Forelimb muscle (tissue), 1 donor: ENCODE data around the gene MIPOL1. TPM values are rescaled to one million over a fixed set of nuclear protein-coding genes. Genes with fewer than 3 reads are reported as not detected.
"Not testable (repeated sequence)": the region's sequence is repeated elsewhere in the genome, so short reads cannot be mapped to it uniquely, and the experiment has no call there.

Source experiments
- DNase-seq: peaks from one replicate; pipeline ENCODE4 v3.0.0-alpha.2; 2013; ENCODE audit warnings: low read depth
- polyA plus RNA-seq: library from polyadenylated mRNA; unstranded; fragments of 120-200 nt; gene quantifications from one replicate; pipeline ENCODE4 v1.2.1, GENCODE V29; 2013; ENCODE audit not compliant: insufficient read length

Gene MIPOL1
- polyA plus RNA-seq, 1 donor, result 4.8 TPM

GRCh38 chr14:37187840-37188577, 9.7 kb upstream of the MIPOL1 start:
- not testable (repeated sequence) for DNase-seq

- DNase-seq, result not testable (repeated sequence)
Observed at GRCh38 chr14:37189733-37190132, 8.0 kb upstream of the MIPOL1 start.

GRCh38 chr14:37194698-37195097, 3.0 kb upstream of the MIPOL1 start:
- no peak for DNase-seq

- DNase-seq, result no peak
Observed at GRCh38 chr14:37195327-37195726, 2.4 kb upstream of the MIPOL1 start.

GRCh38 chr14:37196604-37197420, 925 bp upstream of the MIPOL1 start:
- no peak for DNase-seq

GRCh38 chr14:37198273-37198598, 499 bp downstream of the MIPOL1 start:
- no peak for DNase-seq

GRCh38 chr14:37198907-37199306, 1.2 kb downstream of the MIPOL1 start:
- no peak for DNase-seq

GRCh38 chr14:37201724-37202123, 4.0 kb downstream of the MIPOL1 start:
- no peak for DNase-seq

GRCh38 chr14:37202265-37202664, 4.5 kb downstream of the MIPOL1 start:
- no peak for DNase-seq

- DNase-seq, result no peak
Observed at GRCh38 chr14:37202812-37203211, 5.1 kb downstream of the MIPOL1 start.

GRCh38 chr14:37203423-37203822, 5.7 kb downstream of the MIPOL1 start:
- no peak for DNase-seq

- DNase-seq, result not testable (repeated sequence)
Observed at GRCh38 chr14:37205623-37206605, 8.2 kb downstream of the MIPOL1 start.

- not testable (repeated sequence) for DNase-seq
Observed at GRCh38 chr14:37209617-37210016, 11.9 kb downstream of the MIPOL1 start.

GRCh38 chr14:37210448-37210847, 12.7 kb downstream of the MIPOL1 start:
- no peak for DNase-seq

GRCh38 chr14:37213016-37213415, 15.3 kb downstream of the MIPOL1 start:
- no peak for DNase-seq

GRCh38 chr14:37215345-37215744, 17.6 kb downstream of the MIPOL1 start:
- DNase-seq, result no peak

GRCh38 chr14:37221073-37221472, 23.3 kb downstream of the MIPOL1 start:
- no peak for DNase-seq

- no peak for DNase-seq
Observed at GRCh38 chr14:37223947-37224474, 26.3 kb downstream of the MIPOL1 start.

- DNase-seq, result not testable (repeated sequence)
Observed at GRCh38 chr14:37225668-37226067, 27.9 kb downstream of the MIPOL1 start.

GRCh38 chr14:37230551-37231194, 32.9 kb downstream of the MIPOL1 start:
- peak; percentile 17 for DNase-seq

GRCh38 chr14:37232907-37233481, 35.3 kb downstream of the MIPOL1 start:
- DNase-seq, result no peak
